ENCODE measurements around the gene GNAO1. TPM values are rescaled to one million over a fixed set of nuclear protein-coding genes. Genes with fewer than 3 reads are reported as not detected.

The GNAO1 gene
- polyA plus RNA-seq, 4 donors = 0.81 to 8.2 (median 3.2) TPM

DNA sequence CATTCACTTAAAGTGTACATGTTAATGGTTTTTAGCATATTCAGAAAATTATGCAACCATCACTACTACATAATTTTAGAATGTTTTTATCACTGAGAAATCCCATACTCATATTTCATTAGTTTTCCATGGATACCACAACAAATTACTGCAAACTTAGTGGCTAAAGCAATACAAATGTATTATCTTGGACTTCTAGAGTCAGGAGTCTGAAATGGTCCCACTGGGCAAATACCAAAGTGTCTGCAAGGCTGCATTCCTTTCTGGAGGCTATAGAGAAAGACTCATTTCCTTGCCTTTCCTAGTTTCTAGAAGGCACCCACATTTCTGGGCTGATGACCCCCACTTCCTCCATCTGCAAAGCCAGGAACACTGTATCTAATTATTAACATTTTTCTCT lies 16.9 kb upstream of the GNAO1 start:
- Histone ChIP-seq H3K9me3 (ENCODE audit: control insufficient read depth in 2 of 2, insufficient read depth in 1 of 2, low read depth in 1 of 2, low read length in 1 of 2) (no peaks in the 10 kb centered on the region), H3K27me3 (ENCODE audit: control insufficient read depth in 3 of 3, insufficient read depth in 3 of 3, low read length in 3 of 3) (no peaks in the 10 kb centered on the region), H3K4me1 (ENCODE audit: control insufficient read depth in 3 of 3, insufficient read depth in 2 of 3, low read depth in 1 of 3, low read length in 2 of 3) (no peaks in the 10 kb centered on the region), H3K4me3 (ENCODE audit: low read depth in 1 of 3, low read length in 3 of 3) (no peak overlapping the region), H3K27ac (ENCODE audit: low read depth in 1 of 3, low read length in 2 of 3) (no peak overlapping the region), H3K36me3 (ENCODE audit: control insufficient read depth in 3 of 3, insufficient read depth in 2 of 3, low read depth in 1 of 3, low read length in 3 of 3) (no peaks in the 10 kb centered on the region)
- FAIRE-seq (no peak), DNase-seq (no peak)

DNA sequence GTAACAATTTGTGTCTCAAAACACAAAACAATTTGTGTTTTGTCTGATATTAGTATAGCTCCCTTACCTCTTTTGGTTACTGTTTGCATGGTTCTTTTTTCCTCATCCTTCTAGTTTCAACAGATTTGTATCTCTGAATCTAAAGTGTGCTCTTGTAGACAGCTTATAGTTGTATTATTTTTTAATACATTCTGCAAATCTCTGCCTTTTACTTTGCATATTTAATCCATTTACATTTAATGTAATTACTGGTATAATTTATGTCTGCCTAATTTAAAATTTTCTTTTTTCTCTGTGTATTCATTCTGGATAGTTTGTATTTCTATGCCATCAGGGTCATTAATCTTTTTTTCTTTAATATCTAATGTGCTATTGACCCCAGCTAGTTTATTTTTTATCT lies 9.9 kb upstream of the GNAO1 start:
- H3K4me1 ChIP-seq (ENCODE audit: control insufficient read depth in 3 of 3, insufficient read depth in 2 of 3, low read depth in 1 of 3, low read length in 2 of 3) = no peaks in the 10 kb centered on the region
- H3K4me3 ChIP-seq (ENCODE audit: low read depth in 1 of 3, low read length in 3 of 3) = no peak overlapping the region
- FAIRE-seq (no peak), DNase-seq (no peak)
- H3K9me3 ChIP-seq (ENCODE audit: control insufficient read depth in 2 of 2, insufficient read depth in 1 of 2, low read depth in 1 of 2, low read length in 1 of 2) = no peaks in the 10 kb centered on the region
- no peaks in the 10 kb centered on the region for H3K27me3 ChIP-seq (ENCODE audit: control insufficient read depth in 3 of 3, insufficient read depth in 3 of 3, low read length in 3 of 3)
- no peak overlapping the region for H3K27ac ChIP-seq (ENCODE audit: low read depth in 1 of 3, low read length in 2 of 3)
- H3K36me3 ChIP-seq (ENCODE audit: control insufficient read depth in 3 of 3, insufficient read depth in 2 of 3, low read depth in 1 of 3, low read length in 3 of 3) = no peaks in the 10 kb centered on the region

DNA sequence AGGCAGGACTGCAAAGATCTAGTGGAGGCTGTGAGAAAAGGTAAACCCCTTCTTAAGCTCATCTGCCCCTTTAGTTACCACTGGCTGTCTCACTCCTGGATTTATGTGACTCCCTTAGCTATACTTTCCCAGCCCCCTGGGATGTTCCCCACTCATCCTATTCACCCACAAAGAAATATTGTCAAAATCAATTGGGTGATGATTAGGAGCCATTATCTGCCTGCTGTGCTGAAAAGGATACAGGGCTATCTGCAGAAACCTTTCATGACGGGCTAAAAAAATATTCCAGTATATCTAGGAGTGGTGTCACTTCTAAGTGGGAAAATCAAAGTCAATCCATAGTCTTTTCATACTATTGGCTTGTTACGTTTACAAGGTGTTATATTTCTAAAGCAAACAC lies 8.0 kb upstream of the GNAO1 start:
- no peak overlapping the region for H3K27ac ChIP-seq (ENCODE audit: low read depth in 1 of 3, low read length in 2 of 3)
- DNase-seq = no peak
- H3K4me1 ChIP-seq (ENCODE audit: control insufficient read depth in 3 of 3, insufficient read depth in 2 of 3, low read depth in 1 of 3, low read length in 2 of 3) = no peaks in the 10 kb centered on the region
- WGBS, 3 donors = 78 to 79% (median 79%) methylated on average over 2 of the region's 2 CpGs
- no peak for FAIRE-seq
- no peaks in the 10 kb centered on the region for H3K27me3 ChIP-seq (ENCODE audit: control insufficient read depth in 3 of 3, insufficient read depth in 3 of 3, low read length in 3 of 3)
- H3K4me3 ChIP-seq (ENCODE audit: low read depth in 1 of 3, low read length in 3 of 3) = no peak overlapping the region
- H3K36me3 ChIP-seq (ENCODE audit: control insufficient read depth in 3 of 3, insufficient read depth in 2 of 3, low read depth in 1 of 3, low read length in 3 of 3) = no peaks in the 10 kb centered on the region
- no peaks in the 10 kb centered on the region for H3K9me3 ChIP-seq (ENCODE audit: control insufficient read depth in 2 of 2, insufficient read depth in 1 of 2, low read depth in 1 of 2, low read length in 1 of 2)

DNA sequence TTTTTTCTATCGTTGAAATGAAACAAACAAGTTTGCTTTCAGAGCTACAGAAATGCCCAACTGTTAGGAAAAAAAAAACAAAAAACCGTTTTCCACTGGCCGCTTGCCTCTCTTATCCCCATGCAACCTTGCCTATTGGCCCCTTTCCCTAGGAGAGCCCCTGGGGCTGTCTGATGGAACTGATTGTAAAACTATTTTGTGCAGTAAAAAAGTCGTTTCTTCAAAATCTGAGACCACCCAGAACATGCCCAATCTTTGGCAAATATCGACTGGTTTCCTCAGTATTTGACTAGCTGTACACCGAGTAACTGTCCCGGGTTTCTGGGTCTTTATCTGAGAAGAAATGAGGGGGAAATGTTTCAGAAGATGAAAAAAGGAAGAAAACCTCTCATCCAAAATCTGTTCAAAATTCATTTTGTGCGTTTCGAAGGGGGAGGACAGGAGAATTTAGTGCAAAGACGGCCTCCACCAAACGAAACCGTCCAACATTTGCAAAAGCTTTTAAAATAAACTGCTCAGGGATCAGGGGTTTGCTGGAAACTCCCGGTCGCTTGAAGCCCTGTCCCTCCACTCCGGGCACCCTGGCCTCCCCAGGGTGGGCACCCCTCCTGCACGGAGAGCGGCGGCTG lies 1.1 kb upstream of the GNAO1 start:
- no peaks in the 10 kb centered on the region for H3K36me3 ChIP-seq (ENCODE audit: control insufficient read depth in 3 of 3, insufficient read depth in 2 of 3, low read depth in 1 of 3, low read length in 3 of 3)

DNA sequence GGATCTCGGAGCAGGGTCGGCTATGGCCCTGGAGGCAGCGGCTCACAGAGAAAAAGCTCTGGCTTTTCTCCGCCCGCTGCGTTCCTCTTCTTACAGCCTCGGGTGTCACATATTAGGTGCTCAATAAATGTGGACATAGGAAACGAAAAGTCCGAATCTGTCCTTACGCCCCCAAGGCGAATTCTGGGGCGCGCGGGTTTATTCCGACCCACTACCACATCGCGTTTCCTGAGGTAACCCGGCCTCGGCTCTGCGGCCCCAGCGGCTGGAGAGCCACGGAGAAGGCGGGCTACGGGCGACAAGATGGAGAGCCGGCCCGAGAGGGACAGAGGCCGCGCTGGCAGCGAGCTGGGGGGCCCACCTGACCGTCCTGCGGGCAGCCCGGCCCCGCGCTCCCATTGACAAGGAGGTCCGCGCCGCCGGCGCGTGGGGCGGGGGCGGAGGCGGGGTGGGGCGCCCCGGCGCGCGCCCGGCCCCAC lies 573 bp upstream of the GNAO1 start:
- no peaks in the 10 kb centered on the region for H3K36me3 ChIP-seq (ENCODE audit: control insufficient read depth in 3 of 3, insufficient read depth in 2 of 3, low read depth in 1 of 3, low read length in 3 of 3)
- H3K9me3 ChIP-seq (ENCODE audit: control insufficient read depth in 2 of 2, insufficient read depth in 1 of 2, low read depth in 1 of 2, low read length in 1 of 2) = no peaks in the 10 kb centered on the region
- DNase-seq (peak in 1 of 2 donors; percentile 62), FAIRE-seq (no peak)
- whole genome bisulfite sequencing, 3 donors = 1 to 4% (median 3%) methylated on average over 33 to 50 of the region's 50 CpGs
- peak overlapping the region in 2 of 3 donors; percentile 56 to 88 for H3K27ac ChIP-seq (ENCODE audit: low read depth in 1 of 3, low read length in 2 of 3)
- H3K27me3 ChIP-seq (ENCODE audit: control insufficient read depth in 3 of 3, insufficient read depth in 3 of 3, low read length in 3 of 3) = peaks cover 0 to 54% (median 17%) of the 10 kb centered on the region in 3 donors
- peaks cover 0 to 5% (median 4%) of the 10 kb centered on the region in 3 donors for H3K4me1 ChIP-seq (ENCODE audit: control insufficient read depth in 3 of 3, insufficient read depth in 2 of 3, low read depth in 1 of 3, low read length in 2 of 3)
- H3K4me3 ChIP-seq (ENCODE audit: low read depth in 1 of 3, low read length in 3 of 3) = peak overlapping the region; percentile 39 to 74 (median 50)

More for the DNA sequence above, 1.1 kb upstream of the GNAO1 start:
- no peak for DNase-seq
- H3K4me1 ChIP-seq (ENCODE audit: control insufficient read depth in 3 of 3, insufficient read depth in 2 of 3, low read depth in 1 of 3, low read length in 2 of 3) = peaks cover 0 to 5% (median 4%) of the 10 kb centered on the region in 3 donors
- 7 to 20% (median 10%) methylated on average over 18 of the region's 18 CpGs for WGBS, 3 donors
- H3K9me3 ChIP-seq (ENCODE audit: control insufficient read depth in 2 of 2, insufficient read depth in 1 of 2, low read depth in 1 of 2, low read length in 1 of 2) = no peaks in the 10 kb centered on the region
- FAIRE-seq = no peak
- peak overlapping the region in 2 of 3 donors; percentile 39 to 74 for H3K4me3 ChIP-seq (ENCODE audit: low read depth in 1 of 3, low read length in 3 of 3)
- peaks cover 0 to 51% (median 17%) of the 10 kb centered on the region in 3 donors for H3K27me3 ChIP-seq (ENCODE audit: control insufficient read depth in 3 of 3, insufficient read depth in 3 of 3, low read length in 3 of 3)
- H3K27ac ChIP-seq (ENCODE audit: low read depth in 1 of 3, low read length in 2 of 3) = peak overlapping the region in 2 of 3 donors; percentile 56 to 88

DNA sequence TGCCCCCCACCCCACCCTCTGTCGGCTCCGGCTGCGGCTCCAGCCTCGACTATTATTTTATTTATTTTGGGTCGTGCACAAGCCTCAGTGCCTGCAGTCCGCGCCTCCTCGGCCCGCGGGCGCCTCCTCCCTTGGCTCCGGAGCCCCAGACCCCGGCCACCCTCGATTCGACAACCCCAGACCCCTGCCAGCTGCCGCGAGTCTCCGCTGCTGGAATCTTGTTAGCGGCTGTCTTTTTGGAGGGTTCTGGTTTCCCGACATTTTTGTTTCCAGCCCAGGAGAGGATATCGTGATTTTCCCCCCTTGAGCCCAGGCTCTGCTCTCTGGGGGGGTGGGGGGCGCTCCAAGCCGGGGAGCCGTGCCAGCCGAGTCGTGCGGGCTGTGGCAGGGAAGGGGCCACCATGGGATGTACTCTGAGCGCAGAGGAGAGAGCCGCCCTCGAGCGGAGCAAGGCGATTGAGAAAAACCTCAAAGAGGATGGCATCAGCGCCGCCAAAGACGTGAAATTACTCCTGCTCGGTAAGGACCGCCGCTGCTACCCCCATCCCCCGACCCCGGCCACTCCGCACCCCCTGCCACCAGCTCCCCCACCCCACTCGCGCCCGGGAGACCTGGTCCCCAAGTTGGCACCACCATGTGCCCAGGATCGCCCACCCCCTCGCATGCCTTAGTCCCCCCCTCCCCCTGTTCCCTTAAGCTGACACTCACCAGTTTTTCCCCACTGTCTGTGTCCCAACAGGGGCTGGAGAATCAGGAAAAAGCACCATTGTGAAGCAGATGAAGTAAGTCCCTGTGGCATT lies 746 bp downstream of the GNAO1 start:
- peak overlapping the region; percentile 26 to 74 (median 48) for H3K4me3 ChIP-seq (ENCODE audit: low read depth in 1 of 3, low read length in 3 of 3)
- no peaks in the 10 kb centered on the region for H3K36me3 ChIP-seq (ENCODE audit: control insufficient read depth in 3 of 3, insufficient read depth in 2 of 3, low read depth in 1 of 3, low read length in 3 of 3)
- DNase-seq (peak in 1 of 2 donors; percentile 15), FAIRE-seq (no peak)
- H3K27ac ChIP-seq (ENCODE audit: low read depth in 1 of 3, low read length in 2 of 3) = no peak overlapping the region
- no peaks in the 10 kb centered on the region for H3K9me3 ChIP-seq (ENCODE audit: control insufficient read depth in 2 of 2, insufficient read depth in 1 of 2, low read depth in 1 of 2, low read length in 1 of 2)
- H3K4me1 ChIP-seq (ENCODE audit: control insufficient read depth in 3 of 3, insufficient read depth in 2 of 3, low read depth in 1 of 3, low read length in 2 of 3) = peaks cover 0 to 5% (median 4%) of the 10 kb centered on the region in 3 donors
- WGBS, 3 donors = 0 to 2% (median 1%) methylated on average over 37 to 46 of the region's 46 CpGs
- H3K27me3 ChIP-seq (ENCODE audit: control insufficient read depth in 3 of 3, insufficient read depth in 3 of 3, low read length in 3 of 3) = peaks cover 0 to 65% (median 17%) of the 10 kb centered on the region in 3 donors

DNA sequence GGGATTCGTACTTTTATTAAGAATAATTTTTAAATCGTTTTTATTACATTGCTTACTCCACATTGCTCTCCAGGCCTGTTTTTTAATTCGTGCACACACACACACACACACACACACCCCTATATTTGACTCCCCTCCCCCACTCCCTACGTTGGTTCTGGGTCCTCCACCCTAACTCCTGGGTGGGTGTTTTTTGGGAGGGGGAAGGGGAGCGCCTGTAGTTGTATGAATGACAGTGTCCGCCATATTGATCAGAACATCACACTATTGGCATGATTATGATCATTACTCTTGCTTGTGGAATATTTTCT lies 1.3 kb downstream of the GNAO1 start:
- DNase-seq (no peak), FAIRE-seq (no peak)
- 16 to 24% (median 17%) methylated on average over 6 of the region's 6 CpGs for WGBS, 3 donors
- peaks cover 0 to 68% (median 17%) of the 10 kb centered on the region in 3 donors for H3K27me3 ChIP-seq (ENCODE audit: control insufficient read depth in 3 of 3, insufficient read depth in 3 of 3, low read length in 3 of 3)
- no peaks in the 10 kb centered on the region for H3K9me3 ChIP-seq (ENCODE audit: control insufficient read depth in 2 of 2, insufficient read depth in 1 of 2, low read depth in 1 of 2, low read length in 1 of 2)
- no peaks in the 10 kb centered on the region for H3K36me3 ChIP-seq (ENCODE audit: control insufficient read depth in 3 of 3, insufficient read depth in 2 of 3, low read depth in 1 of 3, low read length in 3 of 3)
- H3K27ac ChIP-seq (ENCODE audit: low read depth in 1 of 3, low read length in 2 of 3) = no peak overlapping the region
- H3K4me1 ChIP-seq (ENCODE audit: control insufficient read depth in 3 of 3, insufficient read depth in 2 of 3, low read depth in 1 of 3, low read length in 2 of 3) = peaks cover 0 to 5% (median 4%) of the 10 kb centered on the region in 3 donors
- peak overlapping the region in 2 of 3 donors; percentile 48 to 74 for H3K4me3 ChIP-seq (ENCODE audit: low read depth in 1 of 3, low read length in 3 of 3)

DNA sequence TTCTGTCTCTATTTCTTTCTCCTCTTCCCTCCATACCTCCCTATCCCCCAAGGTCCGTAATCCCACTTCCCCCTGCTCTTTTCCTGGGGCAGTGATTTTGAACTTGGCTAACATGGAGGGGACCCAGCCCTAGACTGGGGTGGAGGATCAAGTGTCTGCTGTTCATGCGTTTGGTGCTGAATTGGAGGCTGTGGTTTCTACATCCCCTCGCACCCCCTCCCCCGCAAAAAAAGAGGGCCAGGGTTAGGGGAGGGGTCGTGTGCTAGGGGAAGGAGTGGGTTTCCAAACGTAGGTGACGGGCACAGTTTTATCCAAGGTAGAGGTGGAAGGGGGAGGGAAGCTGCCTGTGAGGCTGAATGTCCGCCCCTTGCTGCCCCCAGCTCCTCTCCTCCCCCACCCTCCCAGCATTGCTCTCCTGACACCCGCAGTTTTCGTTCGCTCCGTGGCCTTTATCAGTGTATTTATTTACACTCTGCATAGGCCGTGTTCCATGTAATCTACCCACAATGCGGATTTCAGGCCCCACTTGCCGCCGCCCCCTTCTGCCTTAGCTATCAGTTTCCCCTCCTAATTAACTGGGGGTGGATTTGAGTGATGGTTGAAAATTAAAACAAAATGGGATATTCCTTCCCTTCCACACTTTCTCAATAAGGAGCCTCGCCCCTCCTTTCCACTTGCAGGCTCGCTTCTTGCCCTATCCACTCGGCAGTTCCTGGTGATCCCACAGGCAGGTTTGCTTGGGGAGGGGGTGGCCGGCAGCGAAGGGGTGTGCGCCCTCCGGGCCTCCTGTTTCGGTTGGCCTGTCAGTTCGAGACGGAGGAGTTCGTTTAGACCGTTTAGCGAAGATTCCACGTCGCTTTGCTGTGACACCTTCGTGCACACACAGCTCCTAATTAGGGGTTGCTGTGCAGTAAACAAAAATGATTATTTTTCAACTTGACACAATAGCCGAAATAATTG lies 2.0 kb downstream of the GNAO1 start:
- peaks cover 0 to 5% (median 4%) of the 10 kb centered on the region in 3 donors for H3K4me1 ChIP-seq (ENCODE audit: control insufficient read depth in 3 of 3, insufficient read depth in 2 of 3, low read depth in 1 of 3, low read length in 2 of 3)
- FAIRE-seq (no peak), DNase-seq (no peak)
- no peaks in the 10 kb centered on the region for H3K9me3 ChIP-seq (ENCODE audit: control insufficient read depth in 2 of 2, insufficient read depth in 1 of 2, low read depth in 1 of 2, low read length in 1 of 2)
- WGBS, 3 donors = 18 to 22% (median 21%) methylated on average over 32 to 33 of the region's 33 CpGs
- peaks cover 0 to 68% (median 17%) of the 10 kb centered on the region in 3 donors for H3K27me3 ChIP-seq (ENCODE audit: control insufficient read depth in 3 of 3, insufficient read depth in 3 of 3, low read length in 3 of 3)
- H3K36me3 ChIP-seq (ENCODE audit: control insufficient read depth in 3 of 3, insufficient read depth in 2 of 3, low read depth in 1 of 3, low read length in 3 of 3) = no peaks in the 10 kb centered on the region
- no peak overlapping the region for H3K27ac ChIP-seq (ENCODE audit: low read depth in 1 of 3, low read length in 2 of 3)
- peak overlapping the region in 2 of 3 donors; percentile 48 to 74 for H3K4me3 ChIP-seq (ENCODE audit: low read depth in 1 of 3, low read length in 3 of 3)
